ENCODE data around the gene CCT7. TPM values are rescaled to one million over a fixed set of nuclear protein-coding genes. Genes with fewer than 3 reads are reported as not detected.

Gene CCT7
- total RNA-seq, 1 donor from 2014 or later = 188 TPM

DNA sequence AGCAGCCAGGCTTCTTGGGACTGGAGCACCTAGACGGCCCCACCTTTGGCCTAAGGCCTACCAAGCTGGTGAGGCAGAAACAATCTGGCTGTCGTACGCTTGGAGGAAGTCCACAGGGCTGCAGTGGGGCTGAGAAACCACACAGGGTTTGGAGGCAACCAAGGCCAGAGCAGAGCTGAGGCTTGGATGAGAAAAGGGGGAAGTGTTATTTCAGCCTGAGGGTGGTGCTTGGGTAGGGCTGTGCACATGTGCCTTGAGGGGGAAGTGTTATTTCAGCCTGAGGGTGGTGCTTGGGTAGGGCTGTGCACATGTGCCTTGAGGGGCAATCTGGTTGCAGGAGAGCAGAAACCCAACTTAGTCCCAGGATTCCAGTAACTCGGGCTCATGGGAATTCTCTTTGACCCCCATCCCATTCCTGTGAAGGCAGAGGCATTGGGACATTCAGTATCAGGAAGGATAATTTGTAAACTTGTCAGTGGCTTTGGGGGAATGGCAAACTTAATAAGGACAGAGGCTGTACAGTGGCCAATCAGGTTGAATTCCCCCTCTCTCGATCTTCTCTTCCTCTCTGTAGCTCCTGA, 51.1 kb downstream of the CCT7 start:
- Histone ChIP-seq H3K4me1 (peaks cover 21% of the 10 kb centered on the region), H3K36me3 (no peaks in the 10 kb centered on the region), H3K27ac (no peak overlapping the region), H3K4me3 (peak overlapping the region in 1 of 2 donors; percentile 69), H3K9me3 (no peaks in the 10 kb centered on the region), H3K27me3 (no peaks in the 10 kb centered on the region)
- TF ChIP-seq POLR2A (IDR thresholded peaks at IDR 0.05) = no peak
- TF ChIP-seq POLR2AphosphoS5 (IDR thresholded peaks at IDR 0.05; ENCODE audit: insufficient read depth in 1 of 2, low read depth in 1 of 2) = no peak
- TF ChIP-seq, protein P1, sequence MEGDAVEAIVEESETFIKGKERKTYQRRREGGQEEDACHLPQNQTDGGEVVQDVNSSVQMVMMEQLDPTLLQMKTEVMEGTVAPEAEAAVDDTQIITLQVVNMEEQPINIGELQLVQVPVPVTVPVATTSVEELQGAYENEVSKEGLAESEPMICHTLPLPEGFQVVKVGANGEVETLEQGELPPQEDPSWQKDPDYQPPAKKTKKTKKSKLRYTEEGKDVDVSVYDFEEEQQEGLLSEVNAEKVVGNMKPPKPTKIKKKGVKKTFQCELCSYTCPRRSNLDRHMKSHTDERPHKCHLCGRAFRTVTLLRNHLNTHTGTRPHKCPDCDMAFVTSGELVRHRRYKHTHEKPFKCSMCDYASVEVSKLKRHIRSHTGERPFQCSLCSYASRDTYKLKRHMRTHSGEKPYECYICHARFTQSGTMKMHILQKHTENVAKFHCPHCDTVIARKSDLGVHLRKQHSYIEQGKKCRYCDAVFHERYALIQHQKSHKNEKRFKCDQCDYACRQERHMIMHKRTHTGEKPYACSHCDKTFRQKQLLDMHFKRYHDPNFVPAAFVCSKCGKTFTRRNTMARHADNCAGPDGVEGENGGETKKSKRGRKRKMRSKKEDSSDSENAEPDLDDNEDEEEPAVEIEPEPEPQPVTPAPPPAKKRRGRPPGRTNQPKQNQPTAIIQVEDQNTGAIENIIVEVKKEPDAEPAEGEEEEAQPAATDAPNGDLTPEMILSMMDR (IDR thresholded peaks at IDR 0.05) = no peak
- no peak for DNase-seq (ENCODE audit: extremely low spot score in 2 of 2)
- intact Hi-C loops (cut with DNase I) = no loop called here

DNA sequence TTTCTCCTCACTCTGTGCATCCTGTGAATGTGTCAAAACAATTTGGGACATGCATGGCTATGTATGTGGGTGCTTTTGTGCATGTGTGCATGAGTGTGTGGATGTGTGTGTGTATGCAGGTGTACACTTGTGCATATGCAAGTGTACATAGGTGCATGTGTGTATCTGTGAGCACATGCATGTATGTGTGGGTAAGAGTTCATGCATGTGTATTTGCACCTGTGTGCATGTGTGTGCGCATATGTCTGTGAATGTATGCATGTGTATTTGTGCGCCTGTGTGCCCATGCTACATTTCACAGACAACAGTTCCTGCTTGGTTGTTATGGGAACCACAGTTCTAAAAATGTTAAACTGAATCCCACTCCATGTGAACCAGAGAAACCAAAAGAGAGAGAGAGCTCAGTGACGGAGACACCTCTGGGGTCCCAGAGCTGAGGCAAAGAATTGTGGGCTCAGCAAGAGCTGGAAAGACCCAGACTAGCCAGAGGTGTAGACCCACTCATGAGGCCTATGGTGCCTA, 52.1 kb downstream of the CCT7 start:
- intact Hi-C loops (cut with DNase I) = no loop called here
- Histone ChIP-seq H3K4me1 (peaks cover 26% of the 10 kb centered on the region), H3K9me3 (no peaks in the 10 kb centered on the region), H3K27me3 (no peaks in the 10 kb centered on the region), H3K36me3 (no peaks in the 10 kb centered on the region), H3K27ac (no peak overlapping the region), H3K4me3 (no peak overlapping the region)
- DNase-seq (ENCODE audit: extremely low spot score in 2 of 2) = no peak
- no peak for TF ChIP-seq POLR2A (IDR thresholded peaks at IDR 0.05)
- TF ChIP-seq POLR2AphosphoS5 (IDR thresholded peaks at IDR 0.05; ENCODE audit: insufficient read depth in 1 of 2, low read depth in 1 of 2) = no peak
- TF ChIP-seq, protein P1 (IDR thresholded peaks at IDR 0.05) = no peak

DNA sequence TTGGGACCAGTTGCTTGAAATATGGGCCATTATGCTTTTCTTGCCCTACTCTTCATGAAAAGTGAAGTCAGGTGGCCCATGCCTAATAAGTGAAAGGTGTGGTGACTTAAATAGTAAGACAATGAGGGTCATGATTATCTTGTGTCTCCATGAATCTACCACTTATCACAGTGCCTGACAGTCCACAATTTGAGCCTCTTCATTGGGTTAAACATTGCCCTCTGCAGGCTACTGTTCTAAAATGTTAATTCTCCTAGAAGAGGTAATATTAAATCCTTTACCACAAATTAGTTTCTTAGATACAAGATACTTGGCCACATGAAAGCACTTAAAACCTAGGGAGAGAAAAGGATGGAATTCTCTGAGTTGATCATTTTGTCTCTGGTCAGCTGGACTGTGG, 55.2 kb downstream of the CCT7 start:
- Histone ChIP-seq H3K9me3 (no peaks in the 10 kb centered on the region), H3K27me3 (peaks cover 17% of the 10 kb centered on the region), H3K4me1 (peaks cover 30% of the 10 kb centered on the region), H3K4me3 (no peak overlapping the region), H3K36me3 (no peaks in the 10 kb centered on the region), H3K27ac (no peak overlapping the region)
- TF ChIP-seq, protein P1 (IDR thresholded peaks at IDR 0.05) = no peak
- TF ChIP-seq POLR2AphosphoS5 (IDR thresholded peaks at IDR 0.05; ENCODE audit: insufficient read depth in 1 of 2, low read depth in 1 of 2) = no peak
- TF ChIP-seq POLR2A (IDR thresholded peaks at IDR 0.05) = no peak
- intact Hi-C loops (cut with DNase I) = no loop called here
- DNase-seq (ENCODE audit: extremely low spot score in 2 of 2) = no peak

DNA sequence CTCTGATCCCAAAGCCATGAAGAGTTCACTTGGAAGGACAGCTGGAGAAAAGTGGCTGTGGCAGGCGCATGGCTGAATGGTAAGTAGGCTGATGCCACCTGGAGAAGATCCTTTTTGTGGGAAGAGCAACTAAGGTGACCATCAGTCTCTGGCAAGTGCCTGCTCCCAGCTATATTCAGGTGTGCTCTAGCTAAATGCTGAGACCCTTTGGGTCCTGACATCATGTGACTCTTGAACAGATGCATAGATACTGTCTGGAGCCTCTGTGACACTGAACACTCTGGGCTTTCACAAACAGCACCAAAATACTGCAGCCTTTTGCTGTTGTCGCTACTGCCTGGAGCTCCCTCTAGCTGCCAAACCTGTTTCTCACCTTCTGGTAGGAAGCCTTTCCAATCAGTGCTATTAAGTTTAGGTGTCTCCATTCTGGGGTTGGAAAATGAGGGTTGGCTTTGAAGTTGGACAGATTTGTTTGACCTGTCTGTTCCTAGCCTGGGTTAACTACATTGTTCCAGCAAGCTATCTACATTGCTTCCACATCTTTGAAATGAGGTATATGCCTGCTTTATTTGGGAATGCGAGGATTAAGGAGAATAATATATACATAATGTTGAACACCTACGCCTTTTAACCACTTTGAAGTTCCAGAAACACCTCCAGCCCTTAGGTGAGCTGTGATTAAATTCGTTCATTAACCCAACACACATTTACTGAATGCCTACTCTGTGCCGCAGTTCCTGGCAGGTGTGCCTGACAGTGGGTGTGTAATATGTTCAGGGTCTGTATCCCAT, 56.1 kb downstream of the CCT7 start:
- TF ChIP-seq, protein P1 (IDR thresholded peaks at IDR 0.05) = no peak
- TF ChIP-seq POLR2AphosphoS5 (IDR thresholded peaks at IDR 0.05; ENCODE audit: insufficient read depth in 1 of 2, low read depth in 1 of 2) = no peak
- no peak for TF ChIP-seq POLR2A (IDR thresholded peaks at IDR 0.05)
- DNase-seq (ENCODE audit: extremely low spot score in 2 of 2) = peak in 1 of 2 donors; percentile 79
- peaks cover 21% of the 10 kb centered on the region for H3K4me1 ChIP-seq
- H3K27me3 ChIP-seq = peaks cover 20% of the 10 kb centered on the region
- intact Hi-C loops (cut with DNase I) = no loop called here
- no peak overlapping the region for H3K4me3 ChIP-seq
- H3K9me3 ChIP-seq = no peaks in the 10 kb centered on the region
- H3K36me3 ChIP-seq = no peaks in the 10 kb centered on the region
- H3K27ac ChIP-seq = no peak overlapping the region

DNA sequence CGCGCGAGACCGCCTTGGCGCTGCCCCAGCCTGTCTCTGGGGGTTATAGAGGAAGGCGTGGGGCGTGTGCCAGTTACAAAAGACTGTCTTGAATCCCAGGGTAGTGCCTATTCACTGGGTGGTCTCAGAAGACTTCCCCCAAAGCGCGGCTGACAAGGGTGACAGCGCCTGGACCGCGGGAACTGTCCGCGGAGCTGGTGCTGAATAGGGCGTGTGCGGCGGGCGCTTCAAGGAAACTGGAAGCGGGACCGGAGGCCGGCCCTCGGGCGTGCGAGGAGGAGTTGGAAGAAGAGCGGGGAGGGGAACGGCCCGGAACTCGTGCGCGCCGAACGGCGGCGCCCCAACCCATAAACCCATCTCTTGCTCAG, 57.0 kb downstream of the CCT7 start:
- H3K27ac ChIP-seq = no peak overlapping the region
- H3K36me3 ChIP-seq = no peaks in the 10 kb centered on the region
- intact Hi-C loops (cut with DNase I) = no loop called here
- H3K27me3 ChIP-seq = peaks cover 20% of the 10 kb centered on the region
- TF ChIP-seq POLR2A (IDR thresholded peaks at IDR 0.05) (no peak), POLR2AphosphoS5 (IDR thresholded peaks at IDR 0.05; ENCODE audit: insufficient read depth in 1 of 2, low read depth in 1 of 2) (no peak)
- TF ChIP-seq, protein P1 (IDR thresholded peaks at IDR 0.05) = no peak
- DNase-seq (ENCODE audit: extremely low spot score in 2 of 2) = peak in 1 of 2 donors; percentile 58
- peak overlapping the region in 1 of 2 donors; percentile 24 for H3K4me3 ChIP-seq
- H3K4me1 ChIP-seq = peaks cover 20% of the 10 kb centered on the region
- no peaks in the 10 kb centered on the region for H3K9me3 ChIP-seq
